OCI-LY1 (cell line): Measurements from ENCODE around the gene WDR70.

Experiments used
- H2AFZ ChIP-seq: fragments of 200-600 bp; sonication (generic), shearing (Covaris generic); 2 replicates; pipeline ENCODE4 v1.6.0; 2014; ENCODE audit warnings: antibody characterized with exemption, mild to moderate bottlenecking, low read length
- H3F3A ChIP-seq: fragments of 200-600 bp; sonication (generic), shearing (Covaris generic); 2 replicates; pipeline ENCODE4 v1.6.0; 2014; ENCODE audit warnings: mild to moderate bottlenecking, antibody characterized with exemption, low read length, moderate library complexity; ENCODE audit not compliant: insufficient read depth
- H3K27ac ChIP-seq: fragments of 200-600 bp; sonication (generic); 2 replicates; pipeline ENCODE4 v1.5.1; 2014; ENCODE audit warnings: low read length, mixed run types, mild to moderate bottlenecking, low read depth; ENCODE audit not compliant: poor library complexity, severe bottlenecking
- H3K27me3 ChIP-seq: fragments of 200-600 bp; sonication (generic); 2 replicates; pipeline ENCODE4 v1.6.0; 2014; ENCODE audit warnings: antibody characterized with exemption, mild to moderate bottlenecking, low read length, moderate library complexity; ENCODE audit not compliant: insufficient read depth
- H3K36me3 ChIP-seq: fragments of 200-600 bp; sonication (generic); 2 replicates; pipeline ENCODE4 v1.6.1; 2014; ENCODE audit warnings: mild to moderate bottlenecking, antibody characterized with exemption, low read length, moderate library complexity, mixed read lengths; ENCODE audit not compliant: insufficient read depth
- H3K4me1 ChIP-seq: fragments of 200-600 bp; sonication (generic); 2 replicates; pipeline ENCODE4 v1.5.1; 2014; ENCODE audit warnings: mild to moderate bottlenecking, low read length, moderate library complexity; ENCODE audit not compliant: insufficient read depth, severe bottlenecking
- H3K4me2 ChIP-seq: fragments of 200-600 bp; sonication (generic), shearing (Covaris generic); 2 replicates; pipeline ENCODE4 v1.6.1; 2014; ENCODE audit warnings: low read length
- H3K4me3 ChIP-seq: fragments of 200-600 bp; sonication (generic); 2 replicates; pipeline ENCODE4 v1.5.1; 2014; ENCODE audit warnings: low read length, low read depth, mild to moderate bottlenecking, mixed read lengths; ENCODE audit not compliant: poor library complexity, severe bottlenecking
- H3K79me2 ChIP-seq: fragments of 200-600 bp; shearing (Covaris generic); 2 replicates; pipeline ENCODE4 v1.6.1; 2016; ENCODE audit warnings: mixed run types, low read length, mixed read lengths; ENCODE audit not compliant: insufficient read depth
- H3K9ac ChIP-seq: fragments of 200-600 bp; sonication (generic), shearing (Covaris generic); 2 replicates; pipeline ENCODE4 v1.6.1; 2014; ENCODE audit warnings: mild to moderate bottlenecking, low read length, mixed read lengths
- H3K9me2 ChIP-seq: fragments of 200-600 bp; sonication (generic), shearing (Covaris generic); 2 replicates; pipeline ENCODE4 v1.6.1; 2014; ENCODE audit warnings: low read depth, mild to moderate bottlenecking, low read length, mixed read lengths
- H3K9me3 ChIP-seq: fragments of 200-600 bp; shearing (Covaris generic); 2 replicates; pipeline ENCODE4 v1.6.1; 2014; ENCODE audit warnings: low read length, mixed read lengths
- H4K20me1 ChIP-seq: fragments of 200-600 bp; sonication (generic), shearing (Covaris generic); 2 replicates; pipeline ENCODE4 v1.6.0; 2016; ENCODE audit warnings: mild to moderate bottlenecking, low read length; ENCODE audit not compliant: insufficient read depth
- EZH2 ChIP-seq: fragments of 200-600 bp; sonication (generic), shearing (Covaris generic); IDR thresholded peaks from 2 replicates; pipeline ENCODE4 v1.8.0; 2017; ENCODE audit warnings: borderline replicate concordance, mixed run types, mild to moderate bottlenecking, antibody characterized with exemption, low read length, moderate library complexity, mixed read lengths
- TF ChIP-seq, protein P1 (sequence below): fragments of 200-600 bp; sonication (generic), shearing (Covaris generic); IDR thresholded peaks from 2 replicates; pipeline ENCODE4 v1.5.1; 2017; ENCODE audit warnings: mild to moderate bottlenecking, antibody characterized with exemption, low read length, moderate library complexity, mixed read lengths

Gene WDR70

DNA sequence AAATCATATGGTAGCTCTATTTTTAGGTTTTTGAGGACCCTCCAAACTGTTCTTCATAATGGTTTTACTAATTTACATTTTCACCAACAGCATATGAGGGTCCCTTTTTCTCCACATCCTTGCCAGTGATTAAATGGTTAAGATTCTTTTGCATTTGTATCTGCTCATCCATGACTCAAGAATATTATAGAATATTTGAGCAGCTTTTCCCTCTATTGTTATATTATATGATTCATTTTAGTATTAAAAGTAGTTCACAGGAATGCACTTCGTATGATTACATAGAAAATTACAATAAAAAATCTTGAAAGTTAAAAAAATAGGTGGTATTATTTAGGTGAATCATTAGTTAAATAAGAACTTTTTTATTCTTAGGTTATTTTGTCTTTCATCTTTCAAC lies 140.7 kb downstream of the WDR70 start:
- Histone ChIP-seq H3K9me3 (no peaks in the 10 kb centered on the region), H3K9ac (no peak overlapping the region), H3K36me3 (no peaks in the 10 kb centered on the region; the same call in 1 of the 2 replicates), H3K4me2 (no peak overlapping the region), H3K4me3 (no peak overlapping the region), H3K27ac (no peak overlapping the region), H3K79me2 (no peaks in the 10 kb centered on the region), H3K9me2 (no peaks in the 10 kb centered on the region), H3F3A (no peaks in the 10 kb centered on the region), H4K20me1 (no peaks in the 10 kb centered on the region), H3K27me3 (no peaks in the 10 kb centered on the region), H2AFZ (no peak overlapping the region), H3K4me1 (no peaks in the 10 kb centered on the region)
- TF ChIP-seq, protein P1, sequence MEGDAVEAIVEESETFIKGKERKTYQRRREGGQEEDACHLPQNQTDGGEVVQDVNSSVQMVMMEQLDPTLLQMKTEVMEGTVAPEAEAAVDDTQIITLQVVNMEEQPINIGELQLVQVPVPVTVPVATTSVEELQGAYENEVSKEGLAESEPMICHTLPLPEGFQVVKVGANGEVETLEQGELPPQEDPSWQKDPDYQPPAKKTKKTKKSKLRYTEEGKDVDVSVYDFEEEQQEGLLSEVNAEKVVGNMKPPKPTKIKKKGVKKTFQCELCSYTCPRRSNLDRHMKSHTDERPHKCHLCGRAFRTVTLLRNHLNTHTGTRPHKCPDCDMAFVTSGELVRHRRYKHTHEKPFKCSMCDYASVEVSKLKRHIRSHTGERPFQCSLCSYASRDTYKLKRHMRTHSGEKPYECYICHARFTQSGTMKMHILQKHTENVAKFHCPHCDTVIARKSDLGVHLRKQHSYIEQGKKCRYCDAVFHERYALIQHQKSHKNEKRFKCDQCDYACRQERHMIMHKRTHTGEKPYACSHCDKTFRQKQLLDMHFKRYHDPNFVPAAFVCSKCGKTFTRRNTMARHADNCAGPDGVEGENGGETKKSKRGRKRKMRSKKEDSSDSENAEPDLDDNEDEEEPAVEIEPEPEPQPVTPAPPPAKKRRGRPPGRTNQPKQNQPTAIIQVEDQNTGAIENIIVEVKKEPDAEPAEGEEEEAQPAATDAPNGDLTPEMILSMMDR: no peak
- no peak for TF ChIP-seq EZH2

GRCh38 chr5:37520811-37521210 lies 141.7 kb downstream of the WDR70 start:
- Histone ChIP-seq H3K79me2 (no peaks in the 10 kb centered on the region), H3K9ac (no peak overlapping the region), H3K4me3 (no peak overlapping the region), H3K4me1 (no peaks in the 10 kb centered on the region), H3K9me3 (no peaks in the 10 kb centered on the region), H3K9me2 (no peaks in the 10 kb centered on the region), H3F3A (no peaks in the 10 kb centered on the region), H2AFZ (no peak overlapping the region), H3K36me3 (no peaks in the 10 kb centered on the region; the same call in 1 of the 2 replicates), H3K4me2 (no peak overlapping the region), H3K27me3 (no peaks in the 10 kb centered on the region), H4K20me1 (no peaks in the 10 kb centered on the region), H3K27ac (no peak overlapping the region)
- no peak for TF ChIP-seq EZH2
- TF ChIP-seq, protein P1: no peak

- Histone ChIP-seq H3K9me2 (no peaks in the 10 kb centered on the region), H3K9ac (no peak overlapping the region), H3K4me3 (no peak overlapping the region), H3K9me3 (no peaks in the 10 kb centered on the region), H3K79me2 (no peaks in the 10 kb centered on the region), H3K4me1 (no peaks in the 10 kb centered on the region), H2AFZ (no peak overlapping the region), H3F3A (no peaks in the 10 kb centered on the region), H3K27ac (no peak overlapping the region), H3K4me2 (no peak overlapping the region), H3K36me3 (no peaks in the 10 kb centered on the region), H3K27me3 (no peaks in the 10 kb centered on the region), H4K20me1 (no peaks in the 10 kb centered on the region)
- TF ChIP-seq, protein P1: no peak
- TF ChIP-seq EZH2: no peak
Measured at GRCh38 chr5:37532976-37533740, 154.0 kb downstream of the WDR70 start.
